Neural progenitor cell (in vitro differentiated cells): Measurements from ENCODE around the gene EYA4.

ENCODE experiments used
- CTCF ChIP-seq: fragments of 200-600 bp; sonication (generic); IDR thresholded peaks from 2 replicates; pipeline ENCODE4 v1.5.1; 2017; ENCODE audit warnings: antibody characterized with exemption, mild to moderate bottlenecking
- EZH2 ChIP-seq: fragments of 200-600 bp; sonication (generic); IDR thresholded peaks from 2 replicates; pipeline ENCODE4 v1.6.1; 2017; ENCODE audit warnings: antibody characterized with exemption, mild to moderate bottlenecking, moderate library complexity

- TF ChIP-seq CTCF (no peak), EZH2 (no peak)
Measured at GRCh38 chr6:133288662-133289061, 47.5 kb downstream of the EYA4 start.
